ENCODE measurements around the gene NOC4L.
"Not testable (repeated sequence)": the region's sequence is repeated elsewhere in the genome, so short reads cannot be mapped to it uniquely, and the experiment has no call there.

NOC4L gene

GRCh38 chr12:132100306-132101065, 43.8 kb upstream of the NOC4L start:
- H3K27me3 ChIP-seq (ENCODE audit: insufficient read depth, low read length): no peaks in the 10 kb centered on the region

GRCh38 chr12:132102297-132102696, 42.0 kb upstream of the NOC4L start:
- Histone ChIP-seq H3K9me2 (ENCODE audit: low read depth, low read length) (no peaks in the 10 kb centered on the region), H3K9me3 (ENCODE audit: low read length) (no peaks in the 10 kb centered on the region), H3K27me3 (ENCODE audit: insufficient read depth, low read length) (no peaks in the 10 kb centered on the region), H3K4me1 (ENCODE audit: insufficient read depth, low read length, severe bottlenecking) (no peaks in the 10 kb centered on the region), H3K9ac (ENCODE audit: low read length) (no peak overlapping the region), H3K4me3 (ENCODE audit: low read depth, low read length, poor library complexity, severe bottlenecking) (no peak overlapping the region), H4K20me1 (ENCODE audit: insufficient read depth, low read length) (no peaks in the 10 kb centered on the region), H2AFZ (ENCODE audit: low read length) (no peak overlapping the region), H3K27ac (ENCODE audit: low read depth, low read length, poor library complexity, severe bottlenecking) (no peak overlapping the region), H3K4me2 (ENCODE audit: low read length) (no peak overlapping the region), H3K79me2 (ENCODE audit: insufficient read depth, low read length) (peaks cover 1% of the 10 kb centered on the region; the same call in 1 of the 2 replicates), H3K36me3 (ENCODE audit: insufficient read depth, low read length) (peaks cover 33% of the 10 kb centered on the region), H3F3A (ENCODE audit: insufficient read depth, low read length) (no peaks in the 10 kb centered on the region)
- no peak for TF ChIP-seq EZH2 (IDR thresholded peaks at IDR 0.05; ENCODE audit: borderline replicate concordance, low read length)
- TF ChIP-seq, protein P1, sequence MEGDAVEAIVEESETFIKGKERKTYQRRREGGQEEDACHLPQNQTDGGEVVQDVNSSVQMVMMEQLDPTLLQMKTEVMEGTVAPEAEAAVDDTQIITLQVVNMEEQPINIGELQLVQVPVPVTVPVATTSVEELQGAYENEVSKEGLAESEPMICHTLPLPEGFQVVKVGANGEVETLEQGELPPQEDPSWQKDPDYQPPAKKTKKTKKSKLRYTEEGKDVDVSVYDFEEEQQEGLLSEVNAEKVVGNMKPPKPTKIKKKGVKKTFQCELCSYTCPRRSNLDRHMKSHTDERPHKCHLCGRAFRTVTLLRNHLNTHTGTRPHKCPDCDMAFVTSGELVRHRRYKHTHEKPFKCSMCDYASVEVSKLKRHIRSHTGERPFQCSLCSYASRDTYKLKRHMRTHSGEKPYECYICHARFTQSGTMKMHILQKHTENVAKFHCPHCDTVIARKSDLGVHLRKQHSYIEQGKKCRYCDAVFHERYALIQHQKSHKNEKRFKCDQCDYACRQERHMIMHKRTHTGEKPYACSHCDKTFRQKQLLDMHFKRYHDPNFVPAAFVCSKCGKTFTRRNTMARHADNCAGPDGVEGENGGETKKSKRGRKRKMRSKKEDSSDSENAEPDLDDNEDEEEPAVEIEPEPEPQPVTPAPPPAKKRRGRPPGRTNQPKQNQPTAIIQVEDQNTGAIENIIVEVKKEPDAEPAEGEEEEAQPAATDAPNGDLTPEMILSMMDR (IDR thresholded peaks at IDR 0.05; ENCODE audit: low read length): no peak

More at GRCh38 chr12:132100306-132101065, 43.8 kb upstream of the NOC4L start:
- Histone ChIP-seq H4K20me1 (ENCODE audit: insufficient read depth, low read length) (no peaks in the 10 kb centered on the region), H3K9ac (ENCODE audit: low read length) (no peak overlapping the region), H3K79me2 (ENCODE audit: insufficient read depth, low read length) (peaks cover 5% of the 10 kb centered on the region; the same call in 1 of the 2 replicates), H3K27ac (ENCODE audit: low read depth, low read length, poor library complexity, severe bottlenecking) (no peak overlapping the region), H3K36me3 (ENCODE audit: insufficient read depth, low read length) (peaks cover 38% of the 10 kb centered on the region), H3F3A (ENCODE audit: insufficient read depth, low read length) (no peaks in the 10 kb centered on the region), H3K9me2 (ENCODE audit: low read depth, low read length) (no peaks in the 10 kb centered on the region), H3K9me3 (ENCODE audit: low read length) (no peaks in the 10 kb centered on the region), H3K4me1 (ENCODE audit: insufficient read depth, low read length, severe bottlenecking) (no peaks in the 10 kb centered on the region), H3K4me3 (ENCODE audit: low read depth, low read length, poor library complexity, severe bottlenecking) (no peak overlapping the region), H3K4me2 (ENCODE audit: low read length) (no peak overlapping the region), H2AFZ (ENCODE audit: low read length) (no peak overlapping the region)
- TF ChIP-seq EZH2 (IDR thresholded peaks at IDR 0.05; ENCODE audit: borderline replicate concordance, low read length): no peak
- TF ChIP-seq, protein P1 (IDR thresholded peaks at IDR 0.05; ENCODE audit: low read length): no peak

DNA sequence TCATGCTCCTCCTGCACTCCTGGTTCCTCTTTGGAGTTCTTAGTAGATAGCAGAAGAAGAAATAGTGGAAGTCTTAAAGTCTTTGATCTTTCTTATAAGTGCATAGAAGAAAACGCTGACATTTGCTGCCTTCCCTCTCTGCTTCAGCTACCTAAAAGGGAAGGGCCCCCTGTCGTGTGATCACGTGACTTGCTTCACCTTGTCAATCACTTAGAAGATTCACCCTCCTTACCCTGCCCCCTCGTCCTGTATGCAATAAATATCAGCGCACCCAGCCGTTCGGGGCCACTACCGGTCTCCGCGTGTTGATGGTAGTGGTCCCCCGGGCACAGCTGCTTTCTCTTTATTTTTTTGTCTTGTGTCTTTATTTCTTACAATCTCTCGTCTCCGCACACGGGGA, 41.2 kb upstream of the NOC4L start:
- H2AFZ ChIP-seq (ENCODE audit: low read length); H3K9me3 ChIP-seq (ENCODE audit: low read length); H3K79me2 ChIP-seq (ENCODE audit: insufficient read depth, low read length); H3K9ac ChIP-seq (ENCODE audit: low read length); H3F3A ChIP-seq (ENCODE audit: insufficient read depth, low read length); H3K4me3 ChIP-seq (ENCODE audit: low read depth, low read length, poor library complexity, severe bottlenecking); H3K27ac ChIP-seq (ENCODE audit: low read depth, low read length, poor library complexity, severe bottlenecking); H3K4me1 ChIP-seq (ENCODE audit: insufficient read depth, low read length, severe bottlenecking); H4K20me1 ChIP-seq (ENCODE audit: insufficient read depth, low read length); H3K4me2 ChIP-seq (ENCODE audit: low read length); H3K27me3 ChIP-seq (ENCODE audit: insufficient read depth, low read length); H3K9me2 ChIP-seq (ENCODE audit: low read depth, low read length): not testable (repeated sequence)
- peaks cover 31% of the 10 kb centered on the region for H3K36me3 ChIP-seq (ENCODE audit: insufficient read depth, low read length)
